ENCODE results near the gene LAMA5.
A peak's percentile ranks its signal among the peaks of the same experiment; 100 is the strongest.

LAMA5 gene

DNA sequence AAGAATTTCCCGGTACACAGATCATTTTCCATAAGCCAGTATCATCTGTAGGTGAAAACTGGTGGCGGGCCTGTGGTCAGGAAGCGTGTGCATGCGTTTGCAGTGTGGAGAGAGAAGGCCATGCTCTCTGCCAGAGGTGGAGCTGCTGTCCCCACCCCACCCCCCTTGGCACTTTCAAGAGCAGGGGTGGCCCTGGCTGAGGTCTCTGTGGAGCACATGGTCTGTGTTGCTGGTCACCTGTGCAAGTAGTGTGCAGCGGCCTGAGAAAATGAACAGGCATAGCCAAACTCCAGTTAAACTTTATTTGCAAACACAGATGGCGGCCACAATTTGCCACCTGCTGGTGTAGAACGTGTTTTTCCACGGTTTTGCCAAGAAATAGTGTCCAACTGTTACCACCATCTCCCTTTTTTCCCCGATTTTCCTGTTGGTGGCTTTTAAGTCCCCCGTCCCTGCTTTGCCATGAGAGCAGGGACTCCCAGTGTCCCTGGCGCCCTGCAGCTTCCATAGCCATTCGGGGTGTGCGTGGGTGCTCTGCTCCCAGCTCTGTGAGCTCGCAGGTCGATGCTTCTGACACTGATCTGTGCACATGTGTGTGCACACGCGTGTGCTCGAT is 61.9 kb downstream of the LAMA5 start:
- DNase-seq (ENCODE audit: extremely low read depth in 1 of 2, low read depth in 1 of 2): no peak

DNA sequence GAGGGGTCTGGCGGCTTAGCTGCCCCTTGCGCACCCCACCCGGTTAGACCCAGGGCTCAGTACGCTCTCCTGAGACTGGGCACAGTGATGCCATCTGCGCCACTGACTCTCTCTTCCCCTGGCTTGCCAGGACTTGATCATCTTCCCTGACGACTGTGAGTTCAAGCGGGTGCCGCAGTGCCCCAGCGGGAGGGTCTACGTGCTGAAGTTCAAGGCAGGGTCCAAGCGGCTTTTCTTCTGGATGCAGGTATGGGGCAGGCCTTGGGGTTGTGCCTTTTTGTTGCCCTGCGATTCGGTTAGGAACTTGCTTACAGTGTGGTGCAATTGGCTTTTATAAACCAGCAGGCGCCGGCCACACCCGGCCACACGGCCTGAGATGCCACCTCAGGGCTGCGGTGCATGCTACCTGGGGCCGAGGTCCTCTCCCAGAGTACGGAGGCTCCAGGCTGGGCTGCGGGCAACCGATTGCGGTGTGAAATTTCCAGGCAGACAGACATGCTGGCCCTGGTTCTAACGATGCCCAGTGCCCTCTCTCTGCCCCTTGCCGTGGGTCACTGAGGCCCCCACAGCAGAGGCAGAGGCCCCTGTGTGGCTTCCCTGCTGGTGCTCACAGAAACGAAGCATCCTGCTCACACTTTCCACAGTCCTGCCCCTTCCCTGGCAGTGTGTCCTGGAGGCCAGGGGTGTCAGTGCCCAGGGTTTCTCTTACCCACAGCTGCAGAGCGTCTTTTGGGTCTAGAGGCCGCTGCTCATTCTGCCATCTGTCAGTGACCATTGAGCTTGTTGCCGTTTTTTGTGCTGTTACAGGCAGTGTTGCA is 62.6 kb downstream of the LAMA5 start:
- no peak for DNase-seq (ENCODE audit: extremely low read depth in 1 of 2, low read depth in 1 of 2)

DNA sequence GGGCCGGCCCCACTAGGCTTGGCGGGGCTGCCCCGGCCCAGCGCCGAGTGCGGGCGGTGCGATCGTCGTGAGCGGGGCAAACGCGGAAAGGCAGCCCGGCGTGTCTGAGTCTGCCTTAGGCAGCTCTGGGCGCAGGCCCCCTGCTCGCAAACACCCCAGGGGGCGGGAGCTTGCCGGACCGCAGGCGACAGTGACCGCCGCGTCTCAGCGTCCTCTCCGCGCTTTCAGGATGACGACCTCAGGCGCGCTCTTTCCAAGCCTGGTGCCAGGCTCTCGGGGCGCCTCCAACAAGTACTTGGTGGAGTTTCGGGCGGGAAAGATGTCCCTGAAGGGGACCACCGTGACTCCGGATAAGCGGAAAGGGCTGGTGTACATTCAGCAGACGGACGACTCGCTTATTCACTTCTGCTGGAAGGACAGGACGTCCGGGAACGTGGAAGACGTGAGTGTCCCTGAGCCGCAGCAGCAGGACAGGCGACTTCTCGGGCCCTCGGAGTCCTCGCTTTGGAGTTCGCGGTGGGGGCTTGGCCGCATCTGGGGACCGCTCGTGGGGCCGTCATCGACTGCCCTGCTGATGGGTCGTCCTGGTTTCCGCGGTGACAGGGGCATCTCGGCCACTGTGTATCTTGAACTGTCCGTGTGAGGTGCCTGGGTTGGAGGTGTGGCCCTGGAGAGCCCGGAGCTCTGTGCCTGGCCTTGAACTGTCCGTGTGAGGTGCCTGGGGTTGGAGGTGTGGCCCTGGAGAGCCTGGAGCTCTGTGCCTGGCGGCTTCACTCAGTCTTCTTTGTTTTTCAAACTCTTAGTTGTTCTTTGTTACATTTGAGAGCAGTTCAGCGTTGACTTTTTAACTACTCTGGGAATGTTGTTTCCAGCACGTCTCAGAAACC is 63.5 kb downstream of the LAMA5 start:
- DNase-seq (ENCODE audit: extremely low read depth in 1 of 2, low read depth in 1 of 2): no peak

DNA sequence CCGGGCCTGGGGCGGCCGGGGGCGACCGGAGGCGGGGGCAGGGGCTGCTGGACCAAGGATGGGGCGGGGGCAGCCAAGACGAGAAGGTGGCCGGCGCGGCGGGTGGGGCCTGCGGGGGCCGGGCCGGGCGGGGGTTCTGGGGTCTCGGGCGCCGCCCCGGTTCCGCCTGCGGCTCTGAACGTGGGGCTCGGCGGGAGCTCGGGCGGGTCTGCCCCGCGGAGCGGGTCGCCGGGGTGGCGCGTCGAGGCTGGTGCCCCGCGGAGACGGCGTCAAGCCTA is 64.1 kb downstream of the LAMA5 start:
- DNase-seq (ENCODE audit: extremely low read depth in 1 of 2, low read depth in 1 of 2): no peak

DNA sequence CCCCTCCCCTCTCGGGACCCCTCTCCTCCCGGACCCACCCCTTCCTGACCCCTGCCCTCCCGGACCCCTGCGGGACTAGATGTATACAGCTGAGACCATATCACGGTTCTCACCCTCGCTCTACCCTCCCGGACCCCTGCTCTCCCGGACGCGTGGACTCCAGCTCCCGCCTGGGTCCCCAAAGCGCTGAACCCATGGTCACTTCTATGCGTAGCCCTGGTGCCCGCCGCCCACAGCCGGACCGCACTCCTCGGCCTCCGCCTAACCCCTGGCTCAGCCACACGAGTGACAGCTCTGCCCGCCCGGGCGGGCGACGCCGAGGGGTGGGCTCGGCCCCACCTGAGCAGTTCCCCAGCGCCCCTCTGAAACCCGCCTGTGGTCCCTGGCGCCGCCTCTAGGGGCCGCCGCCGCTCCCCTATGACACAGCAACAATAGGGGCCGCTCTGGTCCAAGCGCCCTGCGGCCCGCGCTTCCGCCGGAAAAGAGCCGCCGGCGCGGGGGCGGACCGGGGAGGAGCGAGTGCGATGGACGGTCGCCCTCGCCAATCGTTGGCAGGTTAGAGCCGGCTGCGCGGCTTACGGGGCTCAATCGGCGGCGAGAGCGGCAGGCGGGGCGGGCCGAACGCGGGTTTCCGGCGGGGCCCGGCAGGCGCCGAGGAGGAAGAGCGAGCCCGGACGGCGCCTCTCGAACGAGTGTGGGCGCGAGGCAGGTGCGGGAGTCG is 64.6 kb downstream of the LAMA5 start, which contains the start of gene ADRM1:
TSS of gene ADRM1 (plus strand) at position 657 of the 721 bp plus-strand sequence. CDS start 572 bp downstream, outside the sequence.
- DNase-seq (ENCODE audit: extremely low read depth in 1 of 2, low read depth in 1 of 2): peak; percentile 80 to 92

DNA sequence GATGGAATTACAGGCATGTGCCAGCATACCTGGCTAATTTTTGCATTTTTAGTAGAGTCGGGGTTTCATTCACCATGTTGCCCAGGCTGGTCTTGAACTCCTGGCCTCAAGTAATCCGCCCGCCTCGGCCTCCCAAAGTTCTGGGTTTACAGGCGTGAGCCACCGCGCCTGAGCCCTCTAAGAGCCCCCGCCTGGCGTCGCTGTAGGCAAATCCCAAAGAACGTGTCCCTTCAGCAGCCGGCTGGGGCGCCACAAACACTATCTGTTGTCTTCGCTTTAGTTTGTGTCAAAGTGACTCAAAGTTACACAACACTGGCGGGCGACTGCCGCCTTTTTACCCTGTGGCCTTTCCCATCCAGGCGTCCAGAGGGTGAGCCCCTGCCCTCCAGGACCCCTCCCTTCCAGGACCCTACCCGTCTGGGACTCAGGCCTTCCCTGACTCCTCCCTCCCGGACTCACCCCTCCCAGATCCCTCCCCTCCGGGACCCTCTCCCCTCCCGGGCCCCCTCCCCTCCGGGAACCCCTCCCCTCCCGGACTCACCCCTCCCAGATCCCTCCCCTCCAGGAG is 65.3 kb downstream of the LAMA5 start:
- peak; percentile 67 to 68 for DNase-seq (ENCODE audit: extremely low read depth in 1 of 2, low read depth in 1 of 2)

DNA sequence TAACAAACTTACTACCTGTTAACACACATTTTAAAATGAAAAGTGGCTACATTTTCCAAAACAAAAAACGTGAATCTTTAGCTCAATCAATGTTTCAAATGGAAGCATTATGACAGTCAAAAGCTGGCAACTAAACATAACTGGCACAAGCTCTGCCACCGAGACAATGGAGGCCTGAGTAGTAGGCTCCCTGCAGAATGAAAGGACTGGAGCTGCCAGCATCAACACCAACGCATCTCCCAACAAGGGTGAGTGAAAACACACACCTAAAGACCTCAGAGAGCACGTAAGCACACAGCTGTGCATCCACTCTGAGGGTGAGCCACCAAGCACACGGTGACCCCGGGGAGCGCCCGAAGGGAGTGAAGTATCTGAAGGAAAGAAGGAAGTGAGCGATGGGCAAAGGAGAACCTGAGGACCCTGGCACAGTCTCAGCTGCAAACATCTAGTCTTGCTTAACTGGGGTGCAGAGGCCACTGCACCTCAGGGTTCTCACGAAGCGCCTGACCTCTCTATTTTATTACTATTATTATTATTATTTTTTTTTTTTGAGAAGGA is 65.9 kb downstream of the LAMA5 start:
- no peak for DNase-seq (ENCODE audit: extremely low read depth in 1 of 2, low read depth in 1 of 2)

DNA sequence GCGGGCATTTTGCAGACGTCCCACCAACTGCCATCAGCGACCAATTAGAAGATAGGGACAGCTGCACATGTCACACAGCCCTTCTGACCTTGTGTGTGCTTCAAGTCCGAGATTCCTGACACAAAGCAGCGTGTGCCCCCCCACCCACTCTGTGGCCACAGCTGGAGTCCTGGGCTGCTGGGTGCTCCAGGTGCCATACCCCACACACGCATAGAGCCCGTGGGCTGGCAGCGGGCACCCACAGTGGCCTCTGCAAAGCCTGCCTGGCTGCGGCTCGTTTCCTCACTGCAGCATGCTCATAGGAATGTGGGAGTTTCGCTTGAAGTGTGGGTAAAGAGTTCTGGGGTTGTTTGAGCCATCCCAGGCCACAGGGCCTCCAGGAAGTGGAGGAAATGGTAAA is 66.8 kb downstream of the LAMA5 start:
- no peak for DNase-seq (ENCODE audit: extremely low read depth in 1 of 2, low read depth in 1 of 2)

DNA sequence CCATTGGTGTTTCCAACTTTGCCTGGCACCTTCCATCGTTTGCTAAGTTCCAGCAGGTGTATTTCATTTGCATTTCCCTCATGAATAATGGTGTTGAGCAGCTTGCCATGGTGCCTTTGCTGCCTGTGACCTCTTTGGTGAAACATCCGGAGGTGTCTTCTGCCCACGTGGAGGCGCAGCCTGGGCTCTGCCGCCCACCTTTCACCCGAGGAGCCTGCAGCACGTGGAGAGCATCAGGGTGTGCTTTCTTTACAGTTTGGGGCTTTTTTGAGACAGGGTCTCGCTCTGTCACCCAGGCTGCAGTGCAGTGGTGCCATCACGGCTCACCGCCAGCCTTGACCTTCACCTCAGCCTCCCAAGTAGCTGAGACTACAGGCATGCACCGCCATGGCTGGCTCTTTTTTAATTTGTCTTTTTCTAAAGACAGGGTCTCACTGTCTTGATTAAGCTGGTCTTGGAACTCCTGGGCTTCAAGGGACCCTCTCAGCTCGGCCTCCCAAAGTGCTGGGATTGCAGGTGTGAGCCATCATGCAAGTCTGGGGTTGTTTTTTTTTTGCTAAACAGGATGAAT is 67.4 kb downstream of the LAMA5 start:
- no peak for DNase-seq (ENCODE audit: extremely low read depth in 1 of 2, low read depth in 1 of 2)

DNA sequence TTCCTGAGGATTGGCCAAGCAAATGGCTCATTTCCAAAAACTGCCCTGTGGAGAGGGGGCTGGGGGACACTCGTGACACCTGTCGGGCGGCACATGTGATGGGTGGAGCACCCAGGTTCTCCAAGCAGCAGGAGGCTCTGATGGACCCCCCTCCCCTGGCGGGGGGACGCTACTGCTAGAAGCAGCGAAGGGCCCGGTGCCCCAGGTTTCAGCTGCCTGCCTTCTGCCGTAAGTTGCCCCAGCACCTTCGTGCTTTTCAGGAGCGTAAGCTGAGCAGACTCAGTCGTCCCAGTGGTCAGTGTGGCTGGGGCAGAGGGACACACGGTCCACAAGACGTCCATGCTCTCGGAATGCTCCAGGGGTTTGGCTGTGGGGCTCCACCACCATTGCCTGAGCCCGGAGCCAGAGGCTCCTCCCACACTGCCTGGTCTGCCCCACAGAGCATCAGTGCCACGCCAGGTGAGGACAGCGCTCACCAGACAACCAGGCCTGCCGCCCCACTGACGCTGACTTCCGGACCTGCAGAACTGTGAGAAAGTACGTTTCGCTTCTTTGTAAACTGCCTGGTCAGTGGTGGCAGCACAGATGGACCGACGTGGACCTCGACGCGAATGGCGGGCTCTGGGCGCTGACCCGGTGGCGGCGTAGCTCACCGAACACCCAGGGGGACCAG is 68.4 kb downstream of the LAMA5 start:
- no peak for DNase-seq (ENCODE audit: extremely low read depth in 1 of 2, low read depth in 1 of 2)

DNA sequence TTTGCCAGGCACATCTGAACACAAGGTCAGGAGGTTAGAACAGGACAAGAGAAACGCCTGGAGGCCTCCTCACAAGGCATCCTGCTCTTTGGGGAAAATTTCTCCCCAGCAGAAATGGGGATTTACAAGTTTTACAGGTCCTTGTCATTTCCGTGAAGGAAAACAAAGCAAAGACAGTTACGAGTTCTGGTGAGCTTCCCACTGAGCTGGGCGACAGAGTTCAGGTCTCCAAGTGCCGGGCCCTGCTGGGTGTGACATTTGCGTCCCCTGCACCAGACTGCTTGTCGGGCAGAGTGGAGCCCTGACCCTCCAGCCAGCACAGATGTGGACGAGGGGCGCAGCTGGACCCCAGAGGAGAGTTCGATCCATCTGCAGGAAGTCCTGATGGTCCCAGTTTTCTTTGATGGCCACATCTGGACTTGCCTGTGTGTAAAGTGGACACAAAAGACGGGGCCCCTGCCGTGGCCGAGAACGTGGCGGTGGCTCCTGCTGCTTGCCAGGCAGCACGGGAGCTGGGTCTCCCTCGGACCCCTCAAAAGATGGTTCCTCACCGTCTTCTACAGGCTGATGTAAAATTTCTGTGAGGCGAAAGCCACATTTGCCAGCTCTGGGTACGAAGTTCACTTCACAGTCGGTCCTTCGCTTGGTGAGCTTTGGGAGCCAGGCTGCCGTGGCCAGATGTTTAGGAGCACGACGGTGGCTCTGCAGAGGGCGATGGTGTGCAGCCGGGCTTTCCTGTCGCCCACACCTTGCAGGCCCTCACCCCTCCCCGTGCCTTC is 69.5 kb downstream of the LAMA5 start:
- no peak for DNase-seq (ENCODE audit: extremely low read depth in 1 of 2, low read depth in 1 of 2)

DNA sequence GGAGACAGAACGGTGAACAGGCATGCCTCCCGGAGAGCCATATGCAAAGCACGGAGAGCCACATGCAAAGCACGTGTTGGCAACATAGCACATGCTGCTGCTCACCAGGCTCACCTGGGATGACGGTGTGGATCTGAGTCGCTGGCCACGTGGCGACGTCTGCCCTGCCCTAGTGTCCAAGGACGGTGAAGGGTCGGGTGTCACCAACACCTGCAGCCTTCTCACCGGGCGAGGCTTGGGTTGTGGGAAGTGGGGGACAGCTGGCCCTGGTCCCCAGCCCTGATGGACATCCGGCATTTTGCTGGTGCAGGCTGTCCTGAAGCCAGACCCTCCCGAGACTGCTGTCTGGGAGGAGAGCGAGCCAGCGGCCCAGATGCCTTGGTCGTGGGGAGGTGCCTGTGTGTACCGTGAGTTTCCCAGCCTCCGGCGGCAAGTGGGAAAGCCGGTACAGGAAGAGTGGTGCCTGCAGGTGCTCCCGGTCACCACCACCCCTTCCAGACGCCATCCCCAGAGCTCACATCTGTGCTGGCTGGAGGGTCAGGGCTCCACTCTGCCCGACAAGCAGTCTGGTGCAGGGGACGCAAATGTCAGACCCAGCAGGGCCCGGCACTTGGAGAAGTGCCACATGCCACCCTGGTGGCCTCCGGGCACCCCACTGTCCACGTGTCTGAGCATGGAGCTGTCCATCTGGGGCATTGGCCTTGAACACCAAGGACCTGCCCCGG is 70.2 kb downstream of the LAMA5 start:
- DNase-seq (ENCODE audit: extremely low read depth in 1 of 2, low read depth in 1 of 2): no peak

DNA sequence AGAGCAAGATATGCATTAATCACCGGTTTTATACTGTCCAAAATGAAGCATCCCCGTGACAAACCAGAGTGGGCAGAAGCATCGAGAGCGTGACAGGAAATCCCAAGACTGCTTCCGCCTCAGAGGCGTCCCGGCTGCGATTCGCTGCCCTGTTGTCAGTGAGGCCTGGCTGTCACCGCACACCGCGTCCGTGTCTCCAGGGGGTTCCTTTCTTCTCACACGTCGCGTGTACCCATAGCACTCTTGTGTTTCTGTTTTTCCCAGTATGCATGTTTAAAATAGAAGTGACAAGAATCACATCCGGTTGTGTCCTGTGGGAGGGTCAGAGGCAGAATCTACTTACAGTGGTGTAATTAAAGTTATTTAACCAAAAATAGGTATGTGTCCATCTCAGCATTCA is 72.6 kb downstream of the LAMA5 start:
- no peak for DNase-seq (ENCODE audit: extremely low read depth in 1 of 2, low read depth in 1 of 2)

DNA sequence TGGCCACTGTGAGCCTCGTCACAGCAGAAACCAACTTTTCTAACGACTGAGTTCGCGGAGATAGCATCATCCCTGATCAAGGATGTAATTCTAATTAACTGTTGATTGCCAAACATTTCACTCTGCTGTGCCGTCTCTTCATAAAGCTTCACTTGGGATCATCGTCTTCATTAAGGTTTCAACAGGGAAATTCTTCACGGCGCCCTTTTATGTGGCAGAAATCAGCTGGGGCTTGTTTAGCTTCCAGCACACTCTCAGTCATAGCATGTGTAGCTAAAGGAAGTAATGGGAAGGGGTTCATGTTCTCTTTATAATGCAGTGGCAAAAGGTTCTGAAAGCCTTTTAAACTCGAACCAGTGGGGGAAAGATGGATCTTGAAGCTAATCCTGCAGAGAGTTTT is 73.2 kb downstream of the LAMA5 start:
- no peak for DNase-seq (ENCODE audit: extremely low read depth in 1 of 2, low read depth in 1 of 2)

DNA sequence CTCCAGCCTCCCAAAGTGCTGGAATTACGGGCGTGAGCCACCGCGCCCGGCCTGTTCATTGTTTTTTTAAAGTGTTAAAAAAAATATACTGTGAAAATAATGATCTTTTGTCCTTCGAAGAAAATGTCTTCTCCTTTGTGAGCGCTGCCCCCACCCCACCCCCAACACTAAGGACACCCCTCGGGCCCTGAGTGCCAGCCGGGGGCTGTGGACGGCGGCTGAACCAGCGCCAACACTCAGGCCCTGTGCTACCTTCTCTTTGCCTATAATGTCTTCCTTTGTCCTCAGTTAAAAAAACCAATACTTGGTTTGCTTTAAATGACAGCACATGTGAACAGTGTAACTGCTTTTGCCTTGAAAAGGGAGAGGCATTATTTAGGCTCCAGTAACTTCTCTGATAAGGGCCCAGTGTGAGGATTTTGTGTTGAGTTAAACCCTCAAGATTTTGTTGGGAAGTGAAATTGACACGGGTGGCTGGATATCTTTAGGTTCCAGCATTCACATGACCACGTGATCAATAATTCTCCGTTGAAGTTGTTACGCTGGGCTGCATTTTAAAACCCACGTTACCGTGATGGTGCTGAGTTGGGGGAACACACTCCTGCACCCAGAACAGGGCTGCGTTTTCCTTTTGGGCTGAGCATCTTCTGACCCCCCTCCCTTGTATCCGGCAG is 73.9 kb downstream of the LAMA5 start:
- DNase-seq (ENCODE audit: extremely low read depth in 1 of 2, low read depth in 1 of 2): no peak

DNA sequence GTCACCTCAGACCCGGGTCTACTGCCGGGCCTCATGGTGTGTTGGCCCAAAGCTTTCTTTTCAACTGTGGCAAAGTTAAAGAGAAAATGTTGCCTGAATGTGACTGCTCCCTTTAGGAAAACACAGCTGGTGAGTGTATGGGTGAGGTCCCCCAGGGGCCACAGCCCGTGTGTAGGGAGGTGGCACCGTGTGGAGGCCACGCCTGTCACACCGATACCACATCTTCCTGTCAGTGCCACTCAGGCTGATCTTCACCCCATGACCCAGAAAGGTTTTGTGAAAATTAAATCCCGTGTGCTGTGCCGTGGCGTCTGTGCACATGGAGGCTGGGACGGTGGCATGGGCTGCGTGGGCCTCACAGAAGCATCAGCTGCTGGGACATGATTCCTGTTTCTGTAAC is 75.0 kb downstream of the LAMA5 start:
- DNase-seq (ENCODE audit: extremely low read depth in 1 of 2, low read depth in 1 of 2): no peak

DNA sequence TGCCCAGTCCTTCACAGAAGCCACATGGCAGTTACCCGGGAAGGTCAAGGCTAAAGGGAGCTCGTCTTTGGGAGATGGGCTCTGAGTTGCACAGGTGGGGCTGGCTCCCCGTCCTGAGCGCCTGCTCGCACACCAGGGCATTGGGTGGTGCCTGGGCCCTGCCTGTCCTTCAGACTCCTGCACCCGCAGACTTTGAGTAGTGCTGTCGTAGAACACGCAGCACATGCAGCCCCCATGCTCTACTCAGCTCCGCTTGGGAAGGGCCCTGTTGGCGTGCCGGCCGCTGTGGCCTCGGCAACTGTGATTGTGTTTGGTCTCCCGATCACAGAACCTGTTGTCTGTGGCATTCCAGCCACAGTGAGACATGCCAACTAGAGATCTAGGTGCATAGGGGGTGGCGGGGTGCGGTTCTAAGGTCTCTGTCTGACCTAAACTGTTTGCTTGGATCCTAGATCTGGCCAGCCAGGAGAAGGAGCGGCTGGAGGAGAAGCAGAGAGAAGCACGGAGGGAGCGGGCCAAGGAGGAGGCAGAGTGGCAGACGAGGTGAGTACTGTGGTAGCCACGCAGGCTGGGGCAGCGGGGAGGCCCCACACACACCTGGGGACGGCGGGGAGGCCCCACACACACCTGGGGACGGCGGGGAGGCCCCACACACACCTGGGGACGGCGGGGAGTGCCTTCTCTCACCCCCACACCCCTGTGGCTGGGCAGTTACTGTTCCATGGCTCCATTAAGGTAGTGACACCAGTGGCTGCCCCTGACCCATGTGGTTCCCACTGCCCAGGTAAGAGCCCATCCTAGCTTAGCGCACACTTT is 75.7 kb downstream of the LAMA5 start:
- no peak for DNase-seq (ENCODE audit: extremely low read depth in 1 of 2, low read depth in 1 of 2)
